Islet of Langerhans (tissue), 1 donor: ENCODE results near the gene CCDC32.
A peak's percentile ranks its signal among the peaks of the same experiment; 100 is the strongest.
"Not testable (repeated sequence)": the region's sequence is repeated elsewhere in the genome, so short reads cannot be mapped to it uniquely, and the experiment has no call there.

ENCODE experiments used
- FAIRE-seq: peaks from one replicate; lab custom pipeline; 2011; peaks lifted over from hg19 to GRCh38; lab: Jason Lieb, UNC

The CCDC32 gene, protein sequence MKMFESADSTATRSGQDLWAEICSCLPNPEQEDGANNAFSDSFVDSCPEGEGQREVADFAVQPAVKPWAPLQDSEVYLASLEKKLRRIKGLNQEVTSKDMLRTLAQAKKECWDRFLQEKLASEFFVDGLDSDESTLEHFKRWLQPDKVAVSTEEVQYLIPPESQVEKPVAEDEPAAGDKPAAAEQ

GRCh38 chr15:40564591-40565332, at the start of gene CCDC32:
Gene CCDC32, minus strand, starts transcription at chr15:40565042. Its CDS starts 2,027 bp downstream, at chr15:40563015.
- peak; percentile 80 for FAIRE-seq

DNA sequence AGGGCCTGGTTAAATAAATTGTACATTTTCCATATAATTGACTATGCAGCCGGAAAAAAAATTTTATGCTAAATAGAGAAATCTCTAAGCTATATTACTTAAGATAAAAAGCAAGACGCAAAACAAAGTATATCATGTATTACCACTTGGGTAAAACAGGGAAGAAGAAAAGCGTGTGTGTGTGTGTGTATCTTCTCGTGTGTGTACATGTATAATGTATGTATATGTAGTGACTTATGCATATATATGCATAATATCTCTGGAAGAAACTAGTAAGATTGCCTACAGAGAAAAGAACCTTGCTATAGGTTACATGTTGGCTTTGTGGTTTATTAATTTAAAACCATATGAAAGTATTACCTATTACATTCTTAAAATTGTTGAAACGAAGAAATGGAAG, 48.2 kb upstream of the CCDC32 start:
- no peak for FAIRE-seq

- no peak for FAIRE-seq
Observed at GRCh38 chr15:40603935-40604334, 39.1 kb upstream of the CCDC32 start.

GRCh38 chr15:40600956-40601355, 36.1 kb upstream of the CCDC32 start:
- FAIRE-seq: no peak

DNA sequence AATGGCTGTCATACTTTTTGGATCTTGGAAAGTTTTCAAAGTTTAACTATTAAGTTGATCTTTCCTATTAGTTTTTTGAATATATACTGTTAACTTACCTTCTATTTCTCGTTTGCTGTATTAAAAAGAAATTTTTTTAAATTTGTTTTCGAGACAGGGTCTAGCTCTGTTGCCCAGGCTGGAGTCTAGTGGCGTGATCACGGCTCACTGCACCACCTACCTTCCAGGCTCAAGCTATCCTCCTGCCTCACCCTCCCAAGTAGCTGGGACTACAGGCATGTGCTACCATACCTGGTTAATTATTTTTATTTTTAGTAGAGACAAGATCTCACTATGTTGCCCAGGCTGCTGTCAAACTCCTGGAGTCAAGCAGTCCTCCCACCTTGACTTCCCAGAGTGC, 33.8 kb upstream of the CCDC32 start:
- no peak for FAIRE-seq

- no peak for FAIRE-seq
Observed at GRCh38 chr15:40598126-40598525, 33.3 kb upstream of the CCDC32 start.

- no peak for FAIRE-seq
Observed at GRCh38 chr15:40597024-40597423, 32.2 kb upstream of the CCDC32 start.

GRCh38 chr15:40595773-40596172, 30.9 kb upstream of the CCDC32 start:
- no peak for FAIRE-seq

GRCh38 chr15:40595219-40595618, 30.4 kb upstream of the CCDC32 start:
- no peak for FAIRE-seq

GRCh38 chr15:40594429-40594836, 29.6 kb upstream of the CCDC32 start:
- no peak for FAIRE-seq

GRCh38 chr15:40593588-40594428, 29.0 kb upstream of the CCDC32 start, which contains the start of gene KNL1:
Gene KNL1, plus strand, starts transcription at chr15:40594249. Its CDS starts 8,683 bp downstream, at chr15:40602932.
- peak; percentile 88 for FAIRE-seq

DNA sequence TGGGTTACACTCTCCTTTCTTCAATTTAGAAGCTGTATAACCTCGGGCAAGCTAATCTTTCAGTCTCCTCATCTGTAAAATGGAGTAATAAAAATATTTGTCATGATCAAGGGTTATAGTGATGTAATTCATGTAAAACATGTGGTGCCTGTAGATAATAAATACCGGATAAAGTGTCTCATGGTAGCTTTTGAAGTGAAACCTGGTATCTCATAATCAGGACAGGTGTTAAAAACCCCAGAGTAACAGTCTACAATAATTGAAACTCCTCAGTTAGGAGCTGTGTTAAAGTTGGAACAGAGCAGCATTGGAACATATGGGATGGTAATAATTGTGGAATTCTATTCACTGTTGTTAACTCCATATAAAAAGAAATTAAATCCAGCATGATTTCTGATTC, 28.3 kb upstream of the CCDC32 start:
- no peak for FAIRE-seq

DNA sequence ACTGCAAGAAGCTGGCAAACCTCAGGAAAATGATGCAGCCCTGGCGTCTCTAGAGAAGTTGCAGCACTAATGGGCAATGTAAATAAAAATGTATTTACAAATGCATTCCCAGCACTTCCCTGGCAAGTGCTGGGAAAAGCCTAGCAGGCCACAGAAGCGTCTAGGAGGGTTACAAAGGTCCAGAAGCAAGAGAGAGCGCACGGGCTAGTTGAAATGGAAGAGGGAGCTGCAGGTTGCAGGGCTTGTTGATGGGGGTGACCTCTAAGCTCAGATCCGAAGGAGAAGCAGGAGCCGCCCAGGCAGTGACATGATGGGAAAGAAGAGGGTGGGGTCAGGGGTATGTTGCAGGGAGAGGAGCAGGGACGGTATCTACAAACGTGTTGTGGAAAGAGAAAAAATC, 26.5 kb upstream of the CCDC32 start:
- FAIRE-seq: no peak

GRCh38 chr15:40590667-40591050, 25.8 kb upstream of the CCDC32 start:
- no peak for FAIRE-seq

GRCh38 chr15:40584191-40584590, 19.3 kb upstream of the CCDC32 start:
- no peak for FAIRE-seq

DNA sequence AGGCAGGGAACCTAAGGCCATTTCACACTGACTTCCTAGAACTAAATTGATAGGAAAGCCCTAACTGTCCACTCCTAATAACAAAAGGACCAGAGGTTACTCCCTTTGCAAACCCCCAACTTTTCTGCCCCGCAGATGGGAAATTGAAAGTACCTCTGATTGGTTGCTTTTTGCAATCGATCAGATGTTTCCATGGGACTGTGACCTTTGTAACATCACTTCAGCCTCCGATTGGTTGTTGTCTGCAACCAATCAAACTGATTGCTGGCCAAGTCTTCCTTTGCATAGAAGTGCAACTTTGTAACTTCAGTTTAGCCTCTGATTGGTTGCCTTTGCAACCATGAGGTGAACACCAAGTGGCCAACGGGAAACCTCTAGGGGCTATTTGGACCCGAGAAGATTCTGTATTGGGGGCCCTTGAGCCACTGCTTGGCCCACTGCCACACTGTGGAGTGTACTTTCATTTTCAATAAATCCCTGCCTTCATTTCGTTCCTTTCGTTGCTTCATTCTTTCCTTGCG, 17.9 kb upstream of the CCDC32 start:
- no peak for FAIRE-seq

DNA sequence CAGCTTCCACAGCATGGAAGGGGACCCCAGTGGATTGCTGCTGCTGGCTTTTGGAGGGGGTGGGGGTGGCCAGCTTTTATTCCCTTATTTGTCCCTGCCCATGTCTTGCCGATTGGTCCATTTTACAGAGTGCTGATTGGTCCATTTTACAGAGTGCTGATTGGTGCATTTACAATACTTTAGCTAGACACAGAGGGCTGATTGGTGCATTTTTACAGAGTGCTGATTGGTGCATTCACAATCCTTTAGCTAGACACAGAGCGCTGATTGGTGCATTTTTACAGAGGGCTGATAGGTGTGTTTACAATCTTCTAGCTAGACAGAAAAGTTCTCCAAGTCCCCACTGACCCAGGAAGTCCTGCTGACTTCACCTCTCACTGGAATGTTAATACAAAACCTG, 17.0 kb upstream of the CCDC32 start:
- FAIRE-seq: not testable (repeated sequence)

DNA sequence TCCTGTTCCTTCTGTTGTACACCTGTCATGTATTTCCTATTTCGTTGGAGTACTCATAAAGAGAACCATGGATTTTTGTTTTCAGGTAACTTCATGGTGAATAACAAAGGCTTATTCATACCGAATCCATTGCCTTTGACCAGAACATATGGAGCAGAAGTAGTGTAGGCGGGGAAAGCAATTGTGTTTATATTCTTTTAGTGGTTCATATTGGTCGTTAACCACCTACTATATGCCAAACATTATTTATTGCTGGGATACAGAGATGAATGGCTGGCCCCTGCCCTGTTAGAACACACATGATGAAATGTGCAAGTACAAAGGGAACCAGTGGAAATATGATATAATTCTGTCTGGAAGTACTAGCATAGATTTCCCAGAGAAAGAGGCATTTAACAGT, 14.1 kb upstream of the CCDC32 start:
- FAIRE-seq: no peak

- not testable (repeated sequence) for FAIRE-seq
Observed at GRCh38 chr15:40576914-40577313, 12.1 kb upstream of the CCDC32 start.

DNA sequence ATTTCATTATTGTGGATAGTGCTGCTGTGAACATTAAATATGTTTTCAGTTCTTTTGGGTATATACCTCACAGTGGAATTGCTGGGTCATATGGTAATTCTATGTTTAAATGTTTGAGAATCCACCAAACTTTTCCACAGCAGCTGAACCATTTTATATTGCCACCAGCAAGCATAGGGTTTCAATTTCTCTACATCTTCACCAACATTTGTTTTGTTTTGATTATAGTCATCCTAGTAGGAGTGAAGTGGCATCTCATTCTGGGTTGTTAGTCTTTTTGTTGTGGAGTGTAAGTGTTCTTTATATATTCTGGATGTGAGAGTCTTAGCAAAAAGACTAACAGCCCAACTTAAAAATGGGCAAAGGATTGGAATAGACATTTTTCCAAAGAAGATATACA, 10.3 kb upstream of the CCDC32 start:
- no peak for FAIRE-seq

- no peak for FAIRE-seq
Observed at GRCh38 chr15:40569129-40569953, 4.5 kb upstream of the CCDC32 start, which contains the start of gene RPUSD2. Gene RPUSD2, plus strand, starts transcription at chr15:40569299. Its CDS starts 39 bp downstream, at chr15:40569338.

DNA sequence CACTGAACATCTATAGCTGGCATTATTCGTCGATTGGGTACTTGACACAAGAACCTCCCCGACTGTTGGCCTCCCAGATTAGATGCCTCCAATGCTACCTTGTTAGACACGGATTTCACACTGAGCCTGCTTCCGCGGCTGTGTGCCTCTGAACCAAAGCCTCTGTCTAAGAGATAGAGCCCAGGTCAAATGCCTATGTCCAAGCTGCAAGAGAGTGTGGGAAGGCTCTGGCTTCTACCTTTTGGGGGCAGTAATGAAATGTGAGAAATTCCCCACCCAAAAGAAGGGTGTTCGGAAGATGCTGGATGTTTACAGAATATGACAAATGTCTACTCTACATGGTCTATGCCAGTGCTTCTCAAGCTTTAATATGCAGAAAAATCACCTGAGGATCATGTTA, 2.3 kb upstream of the CCDC32 start:
- FAIRE-seq: no peak
